Gastrocnemius medialis (tissue), 4 donors: ENCODE data around the gene SYS1.

Experiments used
- POLR2A ChIP-seq, 2 donors: fragments of 450-650 bp; IDR thresholded peaks; one replicate each; pipeline ENCODE4 v1.6.1; 2017; ENCODE audit warnings: antibody characterized with exemption in 2 of 2, mild to moderate bottlenecking in 2 of 2, moderate library complexity in 2 of 2
- TF ChIP-seq, protein P1 (sequence below), 5 experiments: fragments of 450-650 bp in 3 of 5; fragments of 200-600 bp in 2 of 5; sonication (generic) in 2 of 5; IDR thresholded peaks in 4 of 5; conservative IDR thresholded peaks in 1 of 5; 1 replicate in 4 of 5; 2 replicates in 1 of 5; pipeline ENCODE4 v1.5.1; 2016 to 2019; ENCODE audit warnings: antibody characterized with exemption in 5 of 5, mild to moderate bottlenecking in 3 of 5, moderate library complexity in 3 of 5

DNA sequence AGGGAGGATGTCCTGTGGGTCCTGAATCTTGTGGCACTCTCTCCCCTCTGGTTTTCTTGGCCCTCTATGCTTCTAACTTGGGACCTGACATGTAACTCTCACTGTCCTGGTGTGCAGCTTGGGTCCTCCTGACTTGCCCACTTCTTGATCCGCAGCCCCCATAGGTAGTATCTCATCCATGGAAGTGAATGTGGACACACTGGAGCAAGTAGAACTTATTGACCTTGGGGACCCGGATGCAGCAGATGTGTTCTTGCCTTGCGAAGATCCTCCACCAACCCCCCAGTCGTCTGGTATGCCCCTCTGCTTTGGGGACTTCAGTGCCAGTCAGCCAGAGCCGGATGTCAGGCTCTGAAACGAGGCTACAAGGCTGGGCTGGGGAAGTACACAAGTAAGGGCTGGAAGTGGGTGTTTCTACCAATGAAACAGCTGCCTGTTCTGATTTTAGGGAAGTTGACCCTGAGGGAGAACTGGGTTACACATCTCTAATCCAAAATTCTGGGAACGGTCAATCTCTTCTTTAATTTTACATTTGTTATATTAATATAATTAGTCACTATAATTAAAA lies 45.8 kb downstream of the SYS1 start:
- TF ChIP-seq, protein P1, sequence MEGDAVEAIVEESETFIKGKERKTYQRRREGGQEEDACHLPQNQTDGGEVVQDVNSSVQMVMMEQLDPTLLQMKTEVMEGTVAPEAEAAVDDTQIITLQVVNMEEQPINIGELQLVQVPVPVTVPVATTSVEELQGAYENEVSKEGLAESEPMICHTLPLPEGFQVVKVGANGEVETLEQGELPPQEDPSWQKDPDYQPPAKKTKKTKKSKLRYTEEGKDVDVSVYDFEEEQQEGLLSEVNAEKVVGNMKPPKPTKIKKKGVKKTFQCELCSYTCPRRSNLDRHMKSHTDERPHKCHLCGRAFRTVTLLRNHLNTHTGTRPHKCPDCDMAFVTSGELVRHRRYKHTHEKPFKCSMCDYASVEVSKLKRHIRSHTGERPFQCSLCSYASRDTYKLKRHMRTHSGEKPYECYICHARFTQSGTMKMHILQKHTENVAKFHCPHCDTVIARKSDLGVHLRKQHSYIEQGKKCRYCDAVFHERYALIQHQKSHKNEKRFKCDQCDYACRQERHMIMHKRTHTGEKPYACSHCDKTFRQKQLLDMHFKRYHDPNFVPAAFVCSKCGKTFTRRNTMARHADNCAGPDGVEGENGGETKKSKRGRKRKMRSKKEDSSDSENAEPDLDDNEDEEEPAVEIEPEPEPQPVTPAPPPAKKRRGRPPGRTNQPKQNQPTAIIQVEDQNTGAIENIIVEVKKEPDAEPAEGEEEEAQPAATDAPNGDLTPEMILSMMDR (IDR thresholded peaks at IDR 0.05 in 4 of 5, conservative IDR thresholded peaks at IDR 0.05 in 1 of 5), result no peak
- no peak for TF ChIP-seq POLR2A (IDR thresholded peaks at IDR 0.05)
